ENCODE results near the gene GFPT1.

- no peak for TF ChIP-seq POLR2A (IDR thresholded peaks at IDR 0.05)
- TF ChIP-seq CTCF (IDR thresholded peaks at IDR 0.05) = no peak
- TF ChIP-seq EP300 (IDR thresholded peaks at IDR 0.05) = no peak
These were observed 114.1 kb downstream of the GFPT1 start for GRCh38 chr2:69272803-69273471.

Measured in ovary (tissue), 3 donors.